ENCODE measurements around the gene TENM4. TPM values are rescaled to one million over a fixed set of nuclear protein-coding genes. Genes with fewer than 3 reads are reported as not detected.

TENM4 gene
- total RNA-seq, 2 experiments from 2014 or later, result not detected

DNA sequence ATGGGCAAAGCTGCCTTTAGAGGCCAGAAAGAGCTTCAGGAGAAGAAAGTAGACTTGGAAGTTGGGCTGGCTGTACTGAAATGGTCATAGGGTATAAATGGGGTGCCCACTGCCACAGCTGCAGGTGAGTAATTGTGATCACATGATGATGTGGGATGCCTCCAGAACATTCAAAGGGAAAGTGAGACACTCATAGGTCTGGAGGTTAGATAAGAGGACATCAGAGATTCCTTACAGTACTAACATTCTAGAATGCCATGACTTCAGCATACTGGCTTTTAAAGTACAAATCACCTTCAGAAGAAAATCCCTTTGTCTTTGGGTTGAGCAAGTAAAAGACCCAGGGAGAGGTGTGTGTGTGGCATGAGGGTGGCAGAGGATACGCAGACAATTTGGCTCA is 419.2 kb downstream of the TENM4 start:
- POLR2A ChIA-PET, result no interaction called here
- H3K27me3 Mint-ChIP-seq, result peaks cover 39% of the 10 kb centered on the region
- no peak for ATAC-seq (ENCODE audit: low read depth)
- DNase-seq, result no peak
- no peak overlapping the region for H3K4me3 Mint-ChIP-seq
- no peak overlapping the region for H3K27ac Mint-ChIP-seq
- no peaks in the 10 kb centered on the region for H3K9me3 Mint-ChIP-seq
- H3K4me1 Mint-ChIP-seq, result no peaks in the 10 kb centered on the region
- H3K36me3 Mint-ChIP-seq, result no peaks in the 10 kb centered on the region

DNA sequence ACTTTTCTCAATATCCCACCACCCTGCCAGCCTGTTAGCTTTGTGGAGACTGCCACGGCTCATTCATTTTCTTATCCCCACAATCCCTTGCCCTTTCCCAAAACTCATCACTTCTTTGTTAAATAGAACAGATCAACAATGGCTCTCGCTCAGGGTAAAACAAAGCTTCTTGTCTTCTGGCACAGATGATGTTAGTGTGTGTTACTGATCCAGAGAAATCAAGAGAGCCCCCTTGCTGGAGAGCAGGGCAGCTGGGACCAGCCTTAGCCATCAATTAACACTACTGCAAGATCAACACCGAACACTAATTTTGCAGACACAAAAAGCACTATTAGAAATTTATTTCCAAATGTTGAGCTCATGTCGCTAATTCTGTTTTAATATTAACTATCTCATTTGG is 420.9 kb downstream of the TENM4 start:
- POLR2A ChIA-PET, result no interaction called here
- H3K27me3 Mint-ChIP-seq, result peaks cover 27% of the 10 kb centered on the region
- H3K4me1 Mint-ChIP-seq, result no peaks in the 10 kb centered on the region
- H3K4me3 Mint-ChIP-seq, result no peak overlapping the region
- H3K36me3 Mint-ChIP-seq, result no peaks in the 10 kb centered on the region
- no peak overlapping the region for H3K27ac Mint-ChIP-seq
- no peak for DNase-seq
- H3K9me3 Mint-ChIP-seq, result no peaks in the 10 kb centered on the region
- no peak for ATAC-seq (ENCODE audit: low read depth)

GRCh38 chr11:79019277-79019676 is 421.6 kb downstream of the TENM4 start:
- no peaks in the 10 kb centered on the region for H3K9me3 Mint-ChIP-seq
- no peak overlapping the region for H3K4me3 Mint-ChIP-seq
- POLR2A ChIA-PET, result no interaction called here
- H3K27ac Mint-ChIP-seq, result no peak overlapping the region
- H3K4me1 Mint-ChIP-seq, result no peaks in the 10 kb centered on the region
- no peak for ATAC-seq (ENCODE audit: low read depth)
- peaks cover 24% of the 10 kb centered on the region for H3K27me3 Mint-ChIP-seq
- H3K36me3 Mint-ChIP-seq, result no peaks in the 10 kb centered on the region
- DNase-seq, result no peak

DNA sequence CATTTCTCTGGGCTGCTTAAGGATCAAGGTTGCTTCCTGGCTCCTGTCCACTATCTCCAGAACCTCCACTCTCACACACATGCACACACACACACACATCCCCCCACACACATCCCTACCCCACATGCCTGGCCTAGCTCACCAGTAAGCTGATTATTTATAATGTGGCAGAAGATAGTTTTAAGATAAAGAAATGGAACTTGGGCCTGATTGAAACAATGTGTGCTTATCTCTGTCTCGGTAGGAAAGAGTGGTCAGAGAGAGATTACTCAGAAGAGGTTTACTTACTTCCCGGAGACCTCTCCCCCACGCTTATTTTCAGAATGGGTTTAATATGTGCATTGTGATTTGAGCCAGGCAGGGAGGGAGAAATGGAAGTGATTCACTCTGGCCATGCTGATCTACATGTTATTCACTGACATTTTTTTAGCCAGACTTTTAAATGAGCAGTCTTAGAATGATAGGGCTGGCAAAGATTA is 422.4 kb downstream of the TENM4 start:
- H3K9me3 Mint-ChIP-seq, result no peaks in the 10 kb centered on the region
- peaks cover 21% of the 10 kb centered on the region for H3K27me3 Mint-ChIP-seq
- H3K36me3 Mint-ChIP-seq, result no peaks in the 10 kb centered on the region
- no peak for ATAC-seq (ENCODE audit: low read depth)
- H3K27ac Mint-ChIP-seq, result no peak overlapping the region
- H3K4me1 Mint-ChIP-seq, result no peaks in the 10 kb centered on the region
- no peak overlapping the region for H3K4me3 Mint-ChIP-seq
- POLR2A ChIA-PET, result no interaction called here
- DNase-seq, result no peak

GRCh38 chr11:79017811-79018210 is 423.0 kb downstream of the TENM4 start:
- H3K36me3 Mint-ChIP-seq, result no peaks in the 10 kb centered on the region
- ATAC-seq (ENCODE audit: low read depth) (no peak), DNase-seq (no peak)
- H3K4me1 Mint-ChIP-seq, result no peaks in the 10 kb centered on the region
- no peak overlapping the region for H3K27ac Mint-ChIP-seq
- peaks cover 18% of the 10 kb centered on the region for H3K27me3 Mint-ChIP-seq
- H3K4me3 Mint-ChIP-seq, result no peak overlapping the region
- H3K9me3 Mint-ChIP-seq, result no peaks in the 10 kb centered on the region
- POLR2A ChIA-PET, result no interaction called here

DNA sequence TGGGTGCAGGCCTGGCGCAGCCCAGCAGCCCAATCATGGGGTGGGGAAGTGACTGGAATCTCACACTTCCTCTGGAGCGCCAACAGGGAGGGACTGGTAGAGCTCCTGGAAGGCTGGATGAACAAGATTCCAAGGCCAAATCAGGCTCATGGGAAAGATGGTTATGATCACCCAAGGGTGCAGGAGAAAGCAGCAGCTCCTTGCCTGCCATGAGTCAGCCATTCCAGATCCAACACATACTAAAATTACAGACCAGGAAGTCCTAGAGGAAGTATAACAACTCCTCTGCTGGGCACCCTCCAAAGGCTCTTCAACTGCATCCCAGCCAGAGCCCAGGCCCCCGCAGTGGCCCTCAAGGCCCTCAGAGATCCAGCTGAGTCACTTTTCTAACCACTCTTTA is 427.3 kb downstream of the TENM4 start:
- DNase-seq (no peak), ATAC-seq (ENCODE audit: low read depth) (no peak)
- H3K27me3 Mint-ChIP-seq, result peaks cover 15% of the 10 kb centered on the region
- no peak overlapping the region for H3K4me3 Mint-ChIP-seq
- POLR2A ChIA-PET, result no interaction called here
- H3K36me3 Mint-ChIP-seq, result no peaks in the 10 kb centered on the region
- H3K4me1 Mint-ChIP-seq, result no peaks in the 10 kb centered on the region
- no peak overlapping the region for H3K27ac Mint-ChIP-seq
- no peaks in the 10 kb centered on the region for H3K9me3 Mint-ChIP-seq

DNA sequence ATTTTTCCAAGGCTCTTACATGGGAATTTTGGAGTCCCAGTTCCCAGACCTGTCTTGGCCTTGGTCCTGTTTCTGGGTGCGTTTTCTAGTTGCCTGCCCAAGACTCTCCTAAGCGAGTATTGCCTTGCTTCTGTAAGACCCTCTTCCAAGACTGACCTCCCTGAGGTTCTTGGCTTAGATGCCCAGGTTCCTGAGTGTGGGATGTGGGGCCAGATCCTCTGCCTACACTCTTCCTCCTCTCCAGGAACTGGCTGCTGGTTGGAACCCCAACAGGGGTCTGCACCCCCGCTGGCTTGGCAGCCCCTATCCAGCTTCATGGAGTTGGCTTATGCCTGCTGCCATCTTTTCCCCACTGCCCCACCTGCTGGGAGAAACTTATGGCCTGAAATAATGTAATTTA is 429.5 kb downstream of the TENM4 start:
- peaks cover 2% of the 10 kb centered on the region for H3K27me3 Mint-ChIP-seq
- no peak overlapping the region for H3K27ac Mint-ChIP-seq
- no peaks in the 10 kb centered on the region for H3K4me1 Mint-ChIP-seq
- POLR2A ChIA-PET, result no interaction called here
- DNase-seq (no peak), ATAC-seq (ENCODE audit: low read depth) (no peak)
- no peaks in the 10 kb centered on the region for H3K36me3 Mint-ChIP-seq
- no peak overlapping the region for H3K4me3 Mint-ChIP-seq
- H3K9me3 Mint-ChIP-seq, result no peaks in the 10 kb centered on the region

DNA sequence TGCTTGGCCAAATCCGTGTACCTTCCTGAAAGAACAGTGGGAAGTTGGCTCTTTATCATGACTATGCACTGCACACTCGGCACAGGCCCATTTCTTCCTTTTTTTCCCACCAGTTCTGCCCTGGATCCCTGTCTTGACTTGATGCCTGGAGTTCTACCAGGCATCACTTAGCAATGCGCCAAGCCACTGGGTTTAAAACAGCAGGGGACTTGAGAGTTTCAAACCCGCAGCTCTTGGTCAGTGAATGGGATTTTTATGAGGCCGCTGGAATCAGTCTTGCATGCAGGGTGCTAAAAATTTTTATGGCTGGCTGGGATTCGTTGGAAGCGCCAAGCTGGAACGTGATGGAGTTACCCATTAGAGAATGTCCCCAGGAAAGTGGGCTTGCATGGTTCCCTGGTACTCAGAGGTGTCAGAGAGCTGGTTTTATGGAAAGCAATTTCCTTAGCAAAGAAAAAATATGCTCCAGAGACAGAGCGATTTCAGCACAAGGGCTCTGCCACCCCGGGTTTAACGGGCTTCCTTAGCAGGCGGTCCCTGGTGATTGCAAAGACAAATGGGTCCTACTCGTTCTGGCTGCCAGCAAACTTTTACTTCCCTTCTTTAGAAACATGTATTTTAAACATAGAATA is 432.9 kb downstream of the TENM4 start:
- peaks cover 1% of the 10 kb centered on the region for H3K9me3 Mint-ChIP-seq
- DNase-seq (no peak), ATAC-seq (ENCODE audit: low read depth) (no peak)
- H3K4me3 Mint-ChIP-seq, result no peak overlapping the region
- H3K27me3 Mint-ChIP-seq, result peaks cover 2% of the 10 kb centered on the region
- POLR2A ChIA-PET, result no interaction called here
- H3K4me1 Mint-ChIP-seq, result no peaks in the 10 kb centered on the region
- H3K27ac Mint-ChIP-seq, result no peak overlapping the region
- H3K36me3 Mint-ChIP-seq, result no peaks in the 10 kb centered on the region

DNA sequence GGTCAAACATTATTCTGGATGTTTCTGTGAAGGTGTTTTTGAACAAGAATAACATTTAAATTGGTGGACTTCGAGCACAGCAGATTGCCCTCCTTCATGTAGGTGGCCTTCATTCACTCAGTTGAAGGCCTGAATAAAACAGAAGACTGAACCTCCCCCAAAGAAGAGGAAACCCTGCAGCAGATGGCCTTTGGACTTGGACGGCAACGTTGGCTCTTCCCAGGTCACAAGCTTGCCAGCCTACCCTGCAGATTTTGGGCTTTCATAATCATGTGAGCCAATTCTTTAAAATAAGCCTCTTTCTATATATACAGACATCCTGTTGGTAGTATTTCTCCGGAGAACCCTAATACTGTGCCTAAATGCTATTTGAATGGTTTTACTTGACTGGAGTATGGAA is 434.0 kb downstream of the TENM4 start:
- H3K9me3 Mint-ChIP-seq, result peaks cover 3% of the 10 kb centered on the region
- no peak overlapping the region for H3K4me3 Mint-ChIP-seq
- no peak for ATAC-seq (ENCODE audit: low read depth)
- H3K27me3 Mint-ChIP-seq, result no peaks in the 10 kb centered on the region
- POLR2A ChIA-PET, result no interaction called here
- H3K36me3 Mint-ChIP-seq, result no peaks in the 10 kb centered on the region
- H3K4me1 Mint-ChIP-seq, result no peaks in the 10 kb centered on the region
- H3K27ac Mint-ChIP-seq, result no peak overlapping the region
- no peak for DNase-seq

GRCh38 chr11:78996007-78996406 is 444.8 kb downstream of the TENM4 start:
- DNase-seq, result no peak
- Mint-ChIP-seq H3K27ac (no peak overlapping the region), H3K9me3 (peaks cover 3% of the 10 kb centered on the region), H3K4me3 (no peak overlapping the region), H3K27me3 (no peaks in the 10 kb centered on the region), H3K36me3 (no peaks in the 10 kb centered on the region), H3K4me1 (no peaks in the 10 kb centered on the region)
- ATAC-seq (ENCODE audit: low read depth), result no peak
- POLR2A ChIA-PET, result no interaction called here

GRCh38 chr11:78995171-78995570 is 445.7 kb downstream of the TENM4 start:
- no peaks in the 10 kb centered on the region for H3K4me1 Mint-ChIP-seq
- H3K36me3 Mint-ChIP-seq, result no peaks in the 10 kb centered on the region
- H3K4me3 Mint-ChIP-seq, result no peak overlapping the region
- peaks cover 3% of the 10 kb centered on the region for H3K9me3 Mint-ChIP-seq
- POLR2A ChIA-PET, result no interaction called here
- no peak for ATAC-seq (ENCODE audit: low read depth)
- H3K27me3 Mint-ChIP-seq, result no peaks in the 10 kb centered on the region
- DNase-seq, result no peak
- H3K27ac Mint-ChIP-seq, result no peak overlapping the region

DNA sequence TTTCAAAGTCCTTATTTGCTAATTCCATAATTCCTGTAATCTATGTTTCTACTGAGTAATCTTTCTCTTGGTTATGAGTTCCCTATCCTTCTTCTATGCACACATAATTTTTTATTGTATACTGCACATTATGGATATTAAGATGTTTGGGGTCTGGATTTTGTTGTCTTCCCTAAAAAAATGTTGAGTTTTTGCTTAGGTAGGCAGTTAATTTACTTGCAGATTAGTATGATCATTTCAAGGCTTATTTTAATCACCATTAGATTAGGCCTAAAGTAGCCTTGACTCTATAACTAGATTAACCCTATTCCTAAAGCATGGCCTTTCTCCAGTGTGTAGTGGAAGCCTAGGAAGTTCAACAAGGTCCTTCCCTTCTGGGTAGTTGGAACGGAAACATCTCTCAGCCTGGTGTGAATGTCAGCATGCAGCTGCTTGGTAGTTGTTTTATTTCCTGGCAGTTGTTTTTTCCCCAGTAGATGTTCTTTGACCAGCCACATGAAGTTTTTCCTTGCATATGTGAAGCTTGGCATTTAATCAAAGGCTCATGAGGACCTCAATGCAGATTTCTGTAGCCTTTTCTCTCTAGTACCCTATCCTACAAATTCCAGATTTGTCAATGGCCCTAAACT is 446.9 kb downstream of the TENM4 start:
- no peak overlapping the region for H3K4me3 Mint-ChIP-seq
- no peaks in the 10 kb centered on the region for H3K4me1 Mint-ChIP-seq
- no peaks in the 10 kb centered on the region for H3K36me3 Mint-ChIP-seq
- no peak for DNase-seq
- ATAC-seq (ENCODE audit: low read depth), result no peak
- H3K27me3 Mint-ChIP-seq, result no peaks in the 10 kb centered on the region
- peaks cover 3% of the 10 kb centered on the region for H3K9me3 Mint-ChIP-seq
- H3K27ac Mint-ChIP-seq, result no peak overlapping the region
- POLR2A ChIA-PET, result no interaction called here

DNA sequence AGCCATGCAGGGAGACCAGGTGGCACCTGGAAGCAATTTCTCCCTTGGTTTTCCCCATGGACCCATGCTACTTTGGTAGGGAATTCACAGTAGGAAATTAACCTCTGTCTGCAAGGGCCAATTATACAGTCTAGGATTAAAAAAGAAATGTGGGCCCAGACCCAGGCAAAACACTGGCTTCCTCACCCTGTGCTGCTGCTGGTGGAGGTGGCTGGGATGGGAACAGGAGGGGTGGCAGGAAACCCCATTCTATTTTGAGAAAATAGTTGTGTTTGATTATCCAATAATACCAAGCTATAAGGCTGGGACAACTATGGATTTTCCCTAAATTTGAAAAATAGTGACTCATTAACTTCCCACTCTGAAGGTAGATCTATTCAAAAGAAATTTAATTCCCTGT is 449.1 kb downstream of the TENM4 start:
- H3K27ac Mint-ChIP-seq, result no peak overlapping the region
- POLR2A ChIA-PET, result no interaction called here
- no peaks in the 10 kb centered on the region for H3K27me3 Mint-ChIP-seq
- no peaks in the 10 kb centered on the region for H3K4me1 Mint-ChIP-seq
- H3K9me3 Mint-ChIP-seq, result no peaks in the 10 kb centered on the region
- H3K36me3 Mint-ChIP-seq, result no peaks in the 10 kb centered on the region
- no peak for ATAC-seq (ENCODE audit: low read depth)
- H3K4me3 Mint-ChIP-seq, result no peak overlapping the region
- DNase-seq, result no peak

- Mint-ChIP-seq H3K27me3 (no peaks in the 10 kb centered on the region), H3K4me1 (no peaks in the 10 kb centered on the region), H3K4me3 (no peak overlapping the region), H3K36me3 (no peaks in the 10 kb centered on the region), H3K9me3 (no peaks in the 10 kb centered on the region), H3K27ac (no peak overlapping the region)
- ATAC-seq (ENCODE audit: low read depth) (no peak), DNase-seq (no peak)
- POLR2A ChIA-PET, result no interaction called here
Observed at GRCh38 chr11:78990261-78990660, 450.6 kb downstream of the TENM4 start.
